GM21515 (cell line): Measurements from ENCODE around the gene SAMD14.

Experiments
- ATAC-seq: cut with Tn5 transposase; IDR thresholded peaks from one replicate; pipeline ENCODE4 v1.9.1; 2021; ENCODE audit not compliant: unreplicated experiment

The SAMD14 gene

DNA sequence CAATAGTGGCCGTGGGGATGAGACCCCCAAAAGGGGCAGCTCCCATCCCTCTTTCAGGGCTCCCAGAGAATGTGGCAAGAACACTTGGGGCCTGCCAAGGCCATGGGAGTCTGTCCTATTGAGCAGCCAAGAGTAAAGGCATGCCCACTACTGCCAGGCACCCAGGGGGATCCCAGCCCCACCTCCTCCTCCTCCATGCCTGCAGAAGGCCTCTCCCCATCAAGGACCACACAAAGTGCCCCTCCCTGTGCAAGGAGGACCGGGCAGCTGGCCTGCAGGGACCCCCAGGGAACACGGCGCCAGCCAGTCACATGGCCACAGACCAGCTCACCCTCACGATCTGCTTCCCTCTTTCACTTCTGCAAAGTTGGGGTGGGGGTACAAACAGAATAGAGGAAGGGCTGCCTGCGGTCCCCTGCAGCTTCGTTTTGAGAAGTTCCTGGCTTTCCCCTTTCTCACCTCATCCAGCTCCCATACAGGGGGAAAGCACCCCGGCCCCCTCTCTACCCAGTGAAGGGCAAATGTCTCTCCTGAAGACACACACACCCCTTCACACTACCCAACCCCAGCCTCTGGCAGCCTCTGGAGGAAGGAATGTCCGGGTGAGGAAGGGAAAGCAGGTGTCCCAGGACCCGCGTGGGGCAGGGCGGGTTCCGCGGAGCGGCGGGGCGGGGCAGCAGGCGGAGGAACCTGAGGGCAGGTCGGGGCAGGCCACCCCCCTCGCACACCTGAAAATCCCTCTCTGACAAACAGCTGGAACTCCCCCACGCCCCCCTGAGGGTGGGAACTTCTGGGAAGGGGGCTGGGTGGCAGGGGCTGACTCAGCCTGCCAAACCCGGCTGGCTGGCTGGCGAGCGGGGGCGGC is 18.5 kb upstream of the SAMD14 start:
- peak; percentile 35 for ATAC-seq

DNA sequence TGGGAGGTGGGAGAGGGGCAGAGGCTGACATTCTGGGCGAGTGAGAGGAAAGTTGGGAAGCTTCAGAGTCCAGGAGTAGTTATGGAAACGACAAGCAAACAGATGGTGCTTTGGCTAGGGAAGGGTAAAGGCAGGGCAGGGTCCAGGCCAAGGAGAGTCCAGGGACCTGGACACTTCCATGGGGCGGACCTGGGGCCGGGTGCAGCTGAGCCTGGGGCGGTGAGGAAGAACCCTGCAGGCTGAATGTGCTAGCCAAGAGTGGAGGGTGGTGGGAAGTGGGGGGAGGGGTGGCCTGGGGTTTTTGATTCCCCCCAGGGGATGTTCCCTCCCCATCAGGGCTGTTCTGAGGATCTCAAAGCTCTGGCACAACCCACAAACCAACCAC is 17.9 kb upstream of the SAMD14 start:
- ATAC-seq: no peak

DNA sequence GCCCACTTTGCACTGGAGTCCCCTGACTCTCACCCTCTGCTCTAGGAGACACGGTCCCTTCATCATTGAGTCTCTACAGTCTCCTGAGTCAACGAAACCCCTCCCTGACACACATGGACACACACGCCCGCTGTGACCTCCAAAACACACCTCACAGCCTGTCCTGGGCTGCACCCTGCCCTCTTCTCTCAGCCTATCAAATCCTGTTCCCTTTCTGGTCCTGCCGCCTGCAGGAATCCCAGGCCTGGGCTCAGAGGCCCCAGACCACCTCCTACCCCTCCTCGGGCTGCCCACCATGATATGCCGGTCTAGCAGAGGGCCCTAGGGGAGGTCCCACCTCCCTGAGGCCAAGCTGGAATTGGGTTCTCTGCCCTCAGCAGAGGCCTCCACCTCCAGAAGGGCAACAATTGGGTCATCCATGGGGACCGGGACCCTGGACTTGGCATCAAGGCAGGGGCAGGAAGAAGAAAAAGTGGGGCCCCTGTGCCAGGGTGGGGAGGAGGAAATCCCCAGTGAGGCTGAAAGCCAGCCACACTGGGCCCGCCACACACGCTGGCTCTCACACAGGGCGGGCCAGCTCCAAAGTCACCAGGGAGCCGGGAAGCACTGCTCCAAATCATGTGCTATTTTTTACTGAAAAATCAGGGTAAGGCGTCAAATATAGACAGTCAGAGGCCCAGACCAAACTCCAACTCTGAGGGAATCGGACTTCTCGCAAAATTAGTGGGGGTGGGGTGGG is 17.1 kb upstream of the SAMD14 start:
- ATAC-seq: no peak

DNA sequence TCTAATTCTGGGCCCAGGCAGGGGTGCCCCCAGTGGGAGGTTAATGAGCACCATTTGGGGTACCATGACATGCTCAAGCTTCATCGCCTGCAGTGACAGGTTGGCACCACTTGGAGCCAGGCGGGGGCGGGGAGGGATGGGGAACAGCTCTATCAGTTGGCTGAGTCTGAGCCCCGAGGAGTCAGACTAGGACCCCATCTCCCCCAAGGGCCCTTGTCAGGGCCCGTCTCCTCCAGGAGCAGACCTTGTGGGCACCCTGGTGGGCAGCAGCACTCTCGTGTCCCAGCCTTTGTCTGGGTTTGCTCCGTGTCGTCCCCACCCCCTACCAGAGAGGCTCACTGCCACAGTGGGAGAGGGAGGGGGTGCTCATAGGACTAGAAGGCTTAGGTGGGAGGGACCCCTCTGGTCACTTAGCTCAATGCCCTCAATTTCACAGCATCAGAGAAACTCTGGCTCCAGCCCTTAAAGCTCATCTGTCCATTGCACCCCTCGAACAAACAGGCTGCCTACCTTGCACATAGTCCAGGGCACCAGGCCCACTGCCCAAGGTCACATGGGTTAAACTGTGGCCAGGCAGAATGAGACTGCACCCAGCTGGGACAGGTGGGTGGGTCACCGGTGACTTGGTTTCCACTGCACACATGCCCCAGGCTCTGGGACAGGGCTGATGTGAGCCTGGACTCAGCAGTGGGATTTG is 16.4 kb upstream of the SAMD14 start:
- no peak for ATAC-seq

DNA sequence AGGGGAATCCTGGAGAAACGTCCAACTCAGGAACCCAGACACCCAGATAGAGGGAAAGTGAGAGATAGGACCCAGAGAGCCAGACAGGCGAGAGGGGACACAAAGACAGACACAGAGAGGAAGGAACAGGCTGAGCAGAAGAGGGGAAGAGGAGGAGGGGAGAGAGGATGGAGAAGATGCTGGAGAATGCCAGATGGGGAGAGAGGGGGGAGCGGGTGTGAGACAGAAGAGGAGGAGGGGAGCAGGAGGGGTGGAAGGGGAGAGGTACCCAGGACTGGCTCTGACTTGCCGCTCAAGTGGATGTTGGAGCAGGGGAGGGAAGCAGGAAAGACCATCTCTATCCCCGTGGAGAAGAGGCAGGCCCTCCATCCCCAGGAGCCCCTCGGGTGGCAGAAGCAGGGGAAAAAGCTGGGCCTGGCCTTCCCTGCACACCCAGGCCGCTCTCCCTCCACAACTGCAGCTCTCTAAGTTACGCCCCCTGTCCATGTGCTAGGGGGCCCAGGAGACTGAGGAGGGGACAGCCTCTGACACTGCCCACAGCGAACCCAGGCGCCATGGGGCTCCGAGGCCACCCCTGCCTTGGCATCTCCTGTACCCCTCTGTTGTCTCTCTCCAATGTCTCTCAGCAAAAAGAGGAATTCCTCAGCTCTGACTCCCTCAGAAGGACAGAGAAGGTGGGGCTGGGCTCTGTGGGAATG is 15.7 kb upstream of the SAMD14 start:
- no peak for ATAC-seq

DNA sequence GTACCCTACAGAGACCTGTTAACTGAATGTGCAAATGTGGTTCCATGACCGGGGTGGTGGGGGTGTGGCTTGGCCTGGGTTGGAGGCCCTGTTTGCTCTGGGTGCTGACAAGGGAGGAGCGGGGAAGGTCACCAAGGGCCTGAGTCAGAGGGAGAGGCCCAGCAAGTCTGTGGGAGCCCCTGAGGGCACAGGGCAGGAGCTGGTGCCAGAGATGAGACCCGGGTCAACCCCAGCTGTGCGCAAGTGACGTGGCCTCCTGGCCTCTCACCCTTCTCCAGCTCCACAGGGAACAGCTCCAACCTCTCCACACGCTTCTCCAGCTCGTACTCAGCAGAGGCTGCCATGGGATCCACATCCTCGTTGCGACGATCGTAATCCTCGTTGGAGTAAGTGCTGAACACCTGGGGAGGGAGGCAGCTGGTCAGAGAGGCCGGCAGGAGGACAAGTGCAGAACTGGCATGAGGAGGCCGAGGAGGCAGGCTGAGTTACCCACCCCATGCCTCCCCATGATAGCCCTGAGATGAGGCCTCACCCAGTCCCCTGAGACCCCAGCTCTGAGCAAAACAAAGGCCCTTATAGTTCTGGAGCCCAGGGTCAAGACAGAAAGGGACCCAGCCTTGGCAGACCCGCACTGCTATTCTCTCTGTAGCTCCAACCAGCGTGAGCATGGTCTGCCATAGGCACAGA is 15.0 kb upstream of the SAMD14 start:
- no peak for ATAC-seq

DNA sequence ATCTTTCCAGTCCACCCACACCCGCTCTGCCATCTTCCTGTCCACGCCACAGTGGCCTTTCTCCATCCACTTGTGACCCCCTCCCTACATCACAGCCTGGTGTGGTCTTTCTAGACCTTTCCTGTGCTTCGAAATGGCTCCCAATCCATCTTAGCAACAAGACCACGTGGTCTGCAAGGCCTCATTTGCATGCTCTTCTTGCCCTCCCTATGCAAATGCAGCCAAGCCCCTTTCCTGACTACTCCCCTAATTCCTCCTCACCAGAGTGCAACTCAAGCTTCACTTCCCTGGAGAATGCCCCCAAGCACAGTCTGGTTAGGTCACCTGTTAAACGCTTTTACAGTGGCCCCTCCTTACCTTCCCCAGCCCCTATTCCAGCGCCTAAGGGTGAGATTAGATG is 14.4 kb upstream of the SAMD14 start:
- ATAC-seq: no peak

DNA sequence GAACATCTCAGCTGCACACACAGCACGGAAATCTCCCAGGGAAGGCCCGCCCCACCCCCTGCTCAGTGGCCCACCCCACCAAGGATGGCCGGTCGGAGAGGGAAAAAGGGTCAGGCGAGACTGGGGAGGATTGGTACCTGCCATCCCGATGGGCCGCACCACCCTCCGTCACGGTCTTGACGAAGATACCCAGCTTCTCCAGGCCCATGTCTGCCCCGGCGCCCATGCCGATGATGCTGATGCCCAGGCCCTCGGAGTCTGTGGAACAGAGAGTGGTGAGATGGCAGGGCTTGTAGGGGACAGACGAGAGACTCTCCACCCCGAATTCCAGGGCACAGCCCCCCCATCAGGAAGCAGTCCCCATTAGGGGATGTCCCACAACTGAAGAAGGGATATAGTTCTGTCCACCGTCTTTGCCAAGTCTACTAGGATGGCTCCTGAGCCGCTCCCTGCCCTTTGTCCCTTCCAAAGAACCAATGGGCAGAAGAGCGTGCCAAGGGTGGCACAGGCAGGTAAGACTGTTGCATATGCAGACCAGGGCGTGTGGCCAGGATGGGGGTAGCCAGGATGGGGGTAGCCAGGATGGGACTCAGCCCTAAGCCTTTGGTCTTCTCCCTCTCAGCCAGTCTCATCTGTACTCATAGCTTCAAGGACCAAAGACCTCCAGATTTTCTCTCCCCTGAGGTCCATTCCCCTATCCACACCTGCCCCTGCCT is 13.7 kb upstream of the SAMD14 start:
- ATAC-seq: no peak

DNA sequence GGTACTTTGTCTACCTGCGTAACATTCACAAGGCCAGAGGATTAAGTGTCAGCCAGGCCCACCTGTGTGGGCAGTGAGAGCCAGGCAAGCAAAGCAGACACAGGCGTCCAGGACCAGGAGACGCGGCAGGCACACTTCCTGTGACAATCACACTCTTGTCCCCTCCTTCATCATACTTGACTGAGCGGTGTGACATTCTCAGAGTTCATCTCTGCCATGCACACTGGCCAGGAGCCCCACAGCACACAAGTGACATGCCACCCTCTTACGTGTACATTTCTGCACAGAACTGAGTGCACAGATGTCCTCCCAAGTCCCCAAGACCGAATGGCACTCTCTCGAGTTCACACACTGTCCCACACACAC is 11.8 kb upstream of the SAMD14 start:
- no peak for ATAC-seq

DNA sequence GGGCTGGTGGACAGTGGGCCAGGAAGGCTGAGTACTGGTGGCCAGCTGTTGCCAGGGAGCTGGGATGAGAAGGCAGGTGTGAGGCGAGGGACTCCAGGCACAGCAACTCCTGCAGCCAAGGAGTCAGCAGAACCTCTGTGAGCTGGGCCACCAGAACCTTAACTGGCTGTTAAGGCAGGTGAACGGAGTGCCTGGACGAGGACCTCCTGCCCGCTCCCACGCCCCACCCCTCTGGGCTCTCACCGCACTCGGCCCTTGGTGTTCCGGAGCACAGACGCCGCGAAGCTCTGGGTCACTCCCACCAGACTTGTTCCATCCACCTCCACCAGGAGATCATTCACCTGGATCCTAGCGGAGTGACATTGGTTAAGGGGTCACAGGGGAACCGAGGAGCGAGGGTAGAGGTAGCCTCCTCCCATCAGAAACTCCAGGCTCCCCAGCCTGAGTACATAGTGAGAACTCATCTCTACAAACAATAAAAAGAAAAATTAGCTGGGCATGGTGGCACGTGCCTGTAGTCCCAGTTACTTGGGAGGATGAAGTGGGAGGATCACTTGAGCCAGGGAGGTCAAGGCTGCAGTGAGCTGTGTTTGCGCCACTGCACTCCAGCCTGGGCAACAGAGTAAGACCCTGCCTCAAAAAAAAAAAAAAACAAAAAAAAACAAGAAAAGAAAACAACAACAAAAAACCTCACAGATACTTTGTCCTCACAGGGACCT is 11.2 kb upstream of the SAMD14 start:
- no peak for ATAC-seq

DNA sequence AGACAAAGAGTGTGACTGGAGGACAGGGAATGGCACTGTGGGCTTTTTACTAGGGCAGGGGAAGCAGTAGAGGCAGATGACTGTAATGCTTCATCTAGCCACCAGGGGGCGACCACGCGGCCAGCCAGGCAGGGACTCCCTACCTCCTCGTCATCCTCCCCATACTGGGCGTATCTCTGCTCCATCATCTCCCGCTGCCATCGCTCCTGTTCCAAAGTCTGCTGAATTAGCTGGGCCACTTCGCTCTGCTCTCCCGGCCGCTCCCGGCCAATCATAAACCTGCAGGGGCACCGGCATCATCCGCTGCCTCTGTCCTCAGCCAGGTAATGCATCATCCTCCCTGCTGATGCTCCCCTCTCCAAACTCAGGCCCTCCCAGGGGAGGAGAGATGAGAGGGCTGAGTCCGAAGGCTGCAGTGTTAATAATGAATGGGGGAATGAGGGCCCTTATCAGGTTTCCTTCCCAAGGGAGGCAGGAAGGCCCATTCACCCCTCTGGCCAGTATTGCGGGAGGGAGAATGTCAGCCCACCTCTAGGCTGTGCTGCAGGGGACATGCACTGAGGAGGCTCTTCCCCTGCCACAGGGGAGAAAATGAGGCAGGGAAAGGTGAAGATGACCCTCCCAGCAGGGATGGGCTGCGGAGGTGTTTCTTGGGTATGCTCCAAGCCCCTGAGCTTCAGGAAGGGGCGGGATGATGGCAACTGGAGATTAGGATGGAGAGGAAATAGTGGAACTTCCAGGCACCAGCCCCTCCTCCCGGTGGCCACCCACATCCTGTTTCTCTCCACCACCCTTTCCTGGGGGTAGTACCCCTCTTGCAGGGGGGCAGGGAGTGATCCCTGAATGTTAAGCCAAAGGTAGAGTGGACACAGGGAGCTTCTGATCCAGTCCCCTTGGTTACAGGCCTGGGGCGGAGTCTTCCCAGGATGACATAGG is 10.3 kb upstream of the SAMD14 start:
- ATAC-seq: no peak

DNA sequence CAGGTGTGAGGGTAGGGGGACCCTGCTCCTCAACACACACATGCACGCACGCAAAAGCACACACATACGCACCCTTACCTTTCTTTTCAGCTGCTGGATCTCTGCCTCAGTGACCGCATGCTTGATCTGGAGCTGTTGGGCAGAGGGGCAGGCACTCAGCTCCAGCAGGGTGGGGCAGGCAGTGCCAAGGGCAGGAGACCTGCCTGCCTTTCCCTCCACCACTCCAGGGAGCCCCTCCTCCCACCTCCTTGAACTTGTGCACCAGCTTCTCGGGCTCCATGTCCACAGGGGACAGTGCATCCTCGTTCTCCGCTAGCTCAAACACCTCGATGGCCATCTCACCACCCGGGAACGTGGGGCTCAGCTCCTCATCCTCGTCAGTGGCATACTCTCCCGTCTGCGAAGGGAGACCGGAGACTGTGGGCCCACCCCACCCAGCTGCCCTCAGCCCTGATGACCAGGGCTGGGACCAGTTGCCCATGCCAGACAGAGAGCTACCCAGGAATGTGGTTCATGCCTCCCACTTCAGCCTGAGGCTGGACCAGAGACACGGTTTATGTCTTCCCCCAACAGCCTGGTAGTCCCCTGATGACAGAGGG is 9.3 kb upstream of the SAMD14 start:
- ATAC-seq: no peak

DNA sequence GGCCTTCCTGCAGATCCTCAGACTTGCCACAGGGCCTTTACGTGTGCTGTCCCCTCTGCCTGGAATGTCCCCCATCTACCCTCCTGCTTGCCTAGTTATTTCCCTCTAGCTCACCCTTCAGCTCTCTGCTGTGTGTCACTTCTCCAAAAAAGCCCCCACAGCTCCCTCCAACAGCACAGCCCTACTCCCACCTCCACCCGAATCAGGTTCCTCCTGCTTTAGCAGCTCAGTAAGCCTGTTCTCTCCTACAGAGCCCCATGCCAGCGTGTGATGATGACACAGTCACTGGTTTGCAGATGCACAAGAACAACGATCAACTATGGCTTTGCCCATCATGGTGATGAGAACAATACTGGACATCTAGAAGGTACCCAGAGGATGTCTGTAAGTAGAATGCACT is 7.1 kb upstream of the SAMD14 start:
- no peak for ATAC-seq

DNA sequence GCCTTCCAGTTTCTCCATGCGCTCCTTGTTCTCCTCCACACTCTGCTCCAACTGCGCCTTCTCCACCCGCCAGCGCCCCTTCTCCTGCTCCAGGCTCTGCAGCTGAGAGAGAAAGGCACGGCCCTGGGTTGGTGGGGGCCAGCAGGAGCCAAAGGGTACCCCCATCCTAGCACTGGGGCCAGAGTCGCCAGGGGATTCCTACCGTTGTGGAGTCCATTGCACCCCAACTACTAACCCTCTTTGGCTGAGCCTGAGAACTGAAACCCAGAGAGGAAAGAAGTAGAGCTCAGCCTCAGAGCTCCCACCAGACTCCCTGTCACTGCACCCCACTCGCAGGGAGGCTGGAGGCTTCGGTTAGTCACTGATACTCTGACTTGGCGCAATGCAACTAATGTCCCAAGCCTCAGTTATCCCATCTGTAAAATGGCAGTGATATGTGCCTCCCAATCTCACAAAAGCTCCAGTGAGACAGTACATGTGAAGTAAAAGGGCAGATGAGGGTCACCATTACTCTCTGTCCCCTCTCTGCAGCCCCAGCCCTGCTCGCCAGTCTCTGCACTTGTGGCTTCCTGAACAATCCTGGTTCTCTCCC is 6.2 kb upstream of the SAMD14 start:
- ATAC-seq: no peak

DNA sequence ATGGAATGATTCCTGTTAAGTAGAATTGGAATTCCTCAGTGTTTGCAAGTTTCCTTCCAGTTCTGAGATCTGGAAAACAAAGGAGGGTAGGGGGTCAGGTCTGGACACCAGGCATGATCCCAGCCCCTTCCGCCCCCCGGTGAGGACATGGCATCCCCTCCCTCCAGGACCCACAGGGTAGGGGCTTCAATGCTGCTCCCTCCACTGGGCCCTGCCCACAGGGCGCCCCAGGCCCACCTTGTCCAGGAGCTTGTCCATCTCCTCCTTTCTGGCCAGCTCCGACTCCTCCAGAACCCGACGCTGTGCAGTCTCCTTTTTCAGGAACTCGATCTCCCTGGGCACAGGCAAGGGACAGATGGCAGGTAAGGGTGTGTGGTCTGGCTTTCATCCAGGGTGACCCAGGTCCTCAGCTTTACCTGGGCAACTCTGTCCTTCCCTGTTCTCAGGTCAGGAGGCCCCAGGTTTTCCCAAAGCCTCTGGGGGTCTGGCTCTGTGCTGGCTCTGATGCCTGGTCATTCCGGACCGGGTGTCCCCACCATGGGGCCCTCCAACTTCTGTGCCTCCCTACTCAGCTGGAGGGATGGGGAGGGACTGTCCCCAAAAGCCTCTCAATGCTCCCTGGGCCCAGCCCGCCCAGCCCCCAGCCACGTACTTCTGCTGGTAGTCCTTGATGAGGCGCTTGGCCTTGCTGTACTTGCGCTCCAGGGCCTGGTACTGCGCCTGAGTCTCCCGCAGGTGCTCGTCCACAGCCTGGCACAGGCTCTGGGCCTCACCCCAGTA is 5.5 kb upstream of the SAMD14 start:
- ATAC-seq: no peak

DNA sequence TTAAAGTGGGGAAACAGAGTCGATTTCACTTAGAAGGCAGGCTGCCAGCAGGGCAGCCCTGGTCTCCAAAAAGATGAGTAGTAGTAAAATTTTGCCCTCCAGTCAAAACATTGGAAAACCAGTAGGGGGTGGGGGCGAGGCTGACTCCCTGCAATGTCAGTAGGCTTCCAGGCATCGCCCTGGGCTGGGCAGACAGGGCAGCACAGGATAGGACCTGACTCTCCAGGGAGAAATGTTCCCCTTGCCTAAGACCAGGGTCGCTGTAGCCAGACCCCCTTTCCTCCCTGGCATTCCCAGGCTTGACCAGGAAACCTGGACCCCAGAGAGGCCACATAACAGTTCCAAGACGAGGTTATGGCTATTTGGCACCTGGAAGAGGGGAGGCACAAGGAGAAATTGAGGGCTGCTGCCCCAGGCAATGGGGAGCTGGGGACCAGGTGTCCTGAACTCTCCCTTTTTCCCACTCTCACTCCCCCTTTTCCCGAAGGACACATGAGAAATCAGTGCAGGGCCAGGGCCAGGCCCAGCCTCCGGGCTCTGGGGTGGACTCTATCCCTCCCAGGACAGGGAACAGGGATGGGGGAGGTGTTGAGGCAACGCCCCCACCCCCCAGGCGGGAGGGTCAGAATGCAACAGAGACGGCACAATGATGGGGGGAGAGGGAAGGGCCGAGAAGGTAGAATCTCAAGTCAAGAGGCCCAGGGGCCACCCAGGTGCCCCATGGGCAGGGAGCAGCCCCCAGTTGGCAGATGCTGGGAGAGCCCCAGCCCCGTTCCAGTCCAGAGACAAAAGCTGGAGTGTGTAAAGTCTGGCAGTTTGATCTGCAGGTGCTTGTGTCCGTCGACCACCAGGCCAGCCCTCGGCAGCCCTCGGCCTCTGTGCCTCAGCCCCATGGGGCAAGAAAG is 4.5 kb upstream of the SAMD14 start:
- no peak for ATAC-seq
